PC-3 (cell line): ENCODE data around the gene SPANXB1. TPM values are rescaled to one million over a fixed set of nuclear protein-coding genes. Genes with fewer than 3 reads are reported as not detected.
"Not testable (repeated sequence)": the region's sequence is repeated elsewhere in the genome, so short reads cannot be mapped to it uniquely, and the experiment has no call there.

Source experiments
- ATAC-seq: fragments of 200-7000 bp; cut with Tn5 transposase; 2 replicates; pipeline ENCODE4 v1.9.1; 2020; ENCODE audit warnings: mild to moderate bottlenecking, moderate library complexity
- Bru-seq: library from RNA; stranded (reverse); fragments of 400-500 nt; gene quantifications from one replicate; lab custom pipeline; 2021; lab: Mats Ljungman, UMichigan
- BruChase-seq, 2 experiments: library from RNA; stranded (reverse); fragments of 400-500 nt; gene quantifications; one replicate each; lab custom pipeline; 2021; lab: Mats Ljungman, UMichigan
- BruUV-seq: library from RNA; stranded (reverse); fragments of 400-500 nt; replicated peaks from 2 replicates; lab custom pipeline; 2021; lab: Mats Ljungman, UMichigan
- CTCF ChIA-PET: fragments of 300-600 bp; sonication (Branson Sonifier 250); formaldehyde crosslinking; loops from one replicate; lab custom pipeline; 2022; ENCODE audit warnings: antibody characterized with exemption; lab: Charles Lee
- POLR2A ChIA-PET: fragments of 300-600 bp; sonication (Branson Sonifier 250); formaldehyde crosslinking; loops from one replicate; lab custom pipeline; 2022; ENCODE audit warnings: antibody characterized with exemption; ENCODE audit not compliant: unreplicated experiment; lab: Charles Lee
- DNase-seq: peaks from one replicate; pipeline ENCODE4 v3.0.0-alpha.2; 2015
- H2AFZ ChIP-seq: fragments of 300-600 bp; sonication (generic); 2 replicates; pipeline ENCODE4 v1.6.0; 2016; ENCODE audit warnings: antibody characterized with exemption, low read length
- H3F3A ChIP-seq: fragments of 300-600 bp; sonication (generic); one replicate; pipeline ENCODE4 v1.6.0; 2017; ENCODE audit warnings: antibody characterized with exemption, low read length, control low read depth, mild to moderate bottlenecking; ENCODE audit not compliant: unreplicated experiment
- H3K27ac ChIP-seq: fragments of 300-600 bp; sonication (generic); 2 replicates; pipeline ENCODE4 v1.5.1; 2016; ENCODE audit warnings: mild to moderate bottlenecking, low read length
- H3K27me3 ChIP-seq: fragments of 300-600 bp; sonication (generic); 2 replicates; pipeline ENCODE4 v1.6.1; 2016; ENCODE audit warnings: low read length, mixed read lengths
- H3K36me3 ChIP-seq: fragments of 300-600 bp; sonication (generic); 2 replicates; pipeline ENCODE4 v1.6.1; 2016; ENCODE audit warnings: low read depth, mixed run types, low read length, mixed read lengths
- H3K4me1 ChIP-seq: fragments of 300-600 bp; sonication (generic); 2 replicates; pipeline ENCODE4 v1.5.1; 2016; ENCODE audit warnings: low read length; ENCODE audit not compliant: insufficient read depth
- H3K4me2 ChIP-seq: fragments of 300-600 bp; sonication (generic); 2 replicates; pipeline ENCODE4 v1.6.0; 2016; ENCODE audit warnings: low read length
- H3K4me3 ChIP-seq: fragments of 300-600 bp; sonication (generic); 2 replicates; pipeline ENCODE4 v1.5.1; 2016; ENCODE audit warnings: mild to moderate bottlenecking, low read length, mixed read lengths
- H3K79me2 ChIP-seq: fragments of 300-600 bp; sonication (generic); 2 replicates; pipeline ENCODE4 v1.6.1; 2017; ENCODE audit warnings: low read length, mixed read lengths
- H3K9ac ChIP-seq: fragments of 300-600 bp; sonication (generic); 2 replicates; pipeline ENCODE4 v1.6.0; 2016; ENCODE audit warnings: mild to moderate bottlenecking, low read length
- H3K9me2 ChIP-seq: fragments of 300-600 bp; sonication (generic); replicated peaks from 2 replicates; pipeline ENCODE4 v1.6.1; 2016; ENCODE audit warnings: mixed run types, low read length, mixed read lengths
- H3K9me3 ChIP-seq: fragments of 300-600 bp; sonication (generic); 2 replicates; pipeline ENCODE4 v1.6.1; 2016; ENCODE audit warnings: low read length, mixed read lengths
- H4K20me1 ChIP-seq: fragments of 300-600 bp; sonication (generic); 2 replicates; pipeline ENCODE4 v1.6.1; 2016; ENCODE audit warnings: low read length, mixed read lengths
- CTCF ChIP-seq: fragments of 300-600 bp; sonication (generic); conservative IDR thresholded peaks from 2 replicates; pipeline ENCODE4 v1.5.1; 2017; ENCODE audit warnings: antibody characterized with exemption, low read depth, mild to moderate bottlenecking, low read length
- EZH2 ChIP-seq: fragments of 300-600 bp; sonication (generic); IDR thresholded peaks from one replicate; pipeline ENCODE4 v1.6.1; 2017; ENCODE audit warnings: antibody characterized with exemption, mild to moderate bottlenecking, low read length; ENCODE audit not compliant: unreplicated experiment
- EZH2phosphoT487 ChIP-seq: fragments of 300-600 bp; sonication (generic); IDR thresholded peaks from 2 replicates; pipeline ENCODE4 v1.6.1; 2018; ENCODE audit warnings: mild to moderate bottlenecking, antibody characterized with exemption, low read length, borderline replicate concordance
- intact Hi-C: fragments of 100-400 bp; cut with micrococcal nuclease; formaldehyde crosslinking; loops from 2 replicates; pipeline ENCODE4 v1.9.0; 2023
- long read RNA-seq: library from polyadenylated mRNA; unstranded; transcript quantifications from one replicate; pipeline ENCODE4 v2.0.0, GENCODE V29; 2021; ENCODE audit not compliant: unreplicated experiment
- total RNA-seq: library from RNA; depleted of rRNA; stranded (reverse); fragments of >200 nt; gene quantifications from 2 replicates; pipeline ENCODE4 v1.2.3, GENCODE V29; 2014; rRNA removed

SPANXB1 gene
- 0.33 TPM in 1 of 2 replicates, not detected in the other for total RNA-seq
- not detected for Bru-seq, nascent RNA
- BruChase-seq, experiment 1, labeled RNA remaining after a 6-hour chase: not detected
- not detected for BruChase-seq, experiment 2, labeled RNA remaining after a 2-hour chase
- long read RNA-seq: 0 reads

GRCh38 chrX:141002568-141002967 is at the start of gene SPANXB1:
SPANXB1 (plus strand) TSS chrX:141002594; CDS start chrX:141002694, 100 bp downstream.
- not testable (repeated sequence) for H3K27ac ChIP-seq

GRCh38 chrX:140967036-140967435 is 35.4 kb upstream of the SPANXB1 start:
- no peaks in the 10 kb centered on the region for H3K9me2 ChIP-seq
- no peaks in the 10 kb centered on the region for H3K4me1 ChIP-seq
- no peaks in the 10 kb centered on the region for H3K27me3 ChIP-seq
- no peaks in the 10 kb centered on the region for H3K36me3 ChIP-seq
- no peak for DNase-seq
- no peak overlapping the region for H3K27ac ChIP-seq
- intact Hi-C loops: no loop called here
- H3K79me2 ChIP-seq: no peaks in the 10 kb centered on the region
- H3F3A ChIP-seq: no peaks in the 10 kb centered on the region
- no TSS peak for BruUV-seq
- no peaks in the 10 kb centered on the region for H4K20me1 ChIP-seq
- H2AFZ ChIP-seq: no peak overlapping the region
- ATAC-seq: no peak
- H3K9ac ChIP-seq: no peak overlapping the region
- no peaks in the 10 kb centered on the region for H3K9me3 ChIP-seq
- H3K4me3 ChIP-seq: no peak overlapping the region
- H3K4me2 ChIP-seq: no peak overlapping the region
- TF ChIP-seq CTCF (no peak), EZH2 (no peak), EZH2phosphoT487 (no peak)
- CTCF ChIA-PET: no interaction called here
- POLR2A ChIA-PET: no interaction called here

More at GRCh38 chrX:141002568-141002967, at the start of gene SPANXB1:
- BruUV-seq, H3K4me3 ChIP-seq, H3K9me3 ChIP-seq, H3K9ac ChIP-seq, H3K79me2 ChIP-seq, H3K4me2 ChIP-seq, CTCF ChIA-PET, H4K20me1 ChIP-seq, intact Hi-C loops, DNase-seq, H3K9me2 ChIP-seq, H3K27me3 ChIP-seq, H3F3A ChIP-seq, H2AFZ ChIP-seq, H3K4me1 ChIP-seq, ATAC-seq, H3K36me3 ChIP-seq, POLR2A ChIA-PET: not testable (repeated sequence)

- H4K20me1 ChIP-seq: no peaks in the 10 kb centered on the region
- DNase-seq (no peak), ATAC-seq (no peak)
- no peaks in the 10 kb centered on the region for H3K27me3 ChIP-seq
- H3K79me2 ChIP-seq: no peaks in the 10 kb centered on the region
- H3K4me1 ChIP-seq: no peaks in the 10 kb centered on the region
- ChIA-PET POLR2A (no interaction called here), CTCF (no interaction called here)
- H3K36me3 ChIP-seq: no peaks in the 10 kb centered on the region
- H3K27ac ChIP-seq: no peak overlapping the region
- no peak overlapping the region for H2AFZ ChIP-seq
- no peaks in the 10 kb centered on the region for H3K9me2 ChIP-seq
- TF ChIP-seq EZH2phosphoT487 (no peak), EZH2 (no peak), CTCF (no peak)
- BruUV-seq: no TSS peak
- no peak overlapping the region for H3K4me3 ChIP-seq
- intact Hi-C loops: no loop called here
- no peak overlapping the region for H3K9ac ChIP-seq
- H3K9me3 ChIP-seq: no peaks in the 10 kb centered on the region
- H3K4me2 ChIP-seq: no peak overlapping the region
- H3F3A ChIP-seq: no peaks in the 10 kb centered on the region
Measured at GRCh38 chrX:140971099-140971795, 31.1 kb upstream of the SPANXB1 start.
